H1 (cell line): Measurements from ENCODE around the gene KCNQ1.

Source experiments
- CBX8 ChIP-seq: fragments of 300-800, 300-1000 bp; sonication (generic); IDR thresholded peaks from 2 replicates; pipeline ENCODE4 v1.7.1; 2016; ENCODE audit warnings: low read depth, low read length, borderline replicate concordance
- CREB1 ChIP-seq: IDR thresholded peaks from 2 replicates; pipeline ENCODE4 v1.6.1; 2012; ENCODE audit warnings: inconsistent platforms
- CTCF ChIP-seq, 3 experiments: IDR thresholded peaks; 1 replicate in 2 of 3; 2 replicates in 1 of 3; pipeline versions ENCODE4 v1.5.1 to v1.6.1; 2011; ENCODE audit warnings: low read length in 3 of 3, mild to moderate bottlenecking in 3 of 3, inconsistent platforms in 2 of 3, low read depth in 1 of 3, moderate library complexity in 1 of 3; ENCODE audit not compliant: insufficient read depth in 1 of 3; ENCODE audit errors: control extremely low read depth in 1 of 3
- EZH2 ChIP-seq: fragments of 200-600 bp; sonication (generic); IDR thresholded peaks from 2 replicates; pipeline ENCODE4 v1.7.1; 2012; ENCODE audit warnings: low read depth, mild to moderate bottlenecking, moderate library complexity, low read length, inconsistent platforms; ENCODE audit not compliant: severe bottlenecking
- KDM1A ChIP-seq: fragments of 200-600, 300-600 bp; sonication (generic); IDR thresholded peaks from 2 replicates; pipeline ENCODE4 v1.7.1; 2016; ENCODE audit warnings: mild to moderate bottlenecking, low read length, borderline replicate concordance
- MAFK ChIP-seq: IDR thresholded peaks from 2 replicates; pipeline ENCODE4 v1.6.1; 2012; ENCODE audit warnings: low read depth, mild to moderate bottlenecking, improper control_type of control experiment, low read length
- POLR2A ChIP-seq, 2 experiments: IDR thresholded peaks; 1 replicate in 1 of 2; 2 replicates in 1 of 2; pipeline ENCODE4 v1.6.1; 2011; ENCODE audit warnings: low read depth in 2 of 2, low read length in 2 of 2, mild to moderate bottlenecking in 2 of 2; ENCODE audit errors: control extremely low read depth in 1 of 2
- POLR2AphosphoS5 ChIP-seq: IDR thresholded peaks from 2 replicates; pipeline ENCODE4 v1.6.1; 2011; ENCODE audit warnings: low read depth, low read length
- RAD21 ChIP-seq, 2 experiments: IDR thresholded peaks in 1 of 2; conservative IDR thresholded peaks in 1 of 2; 2 replicates each; pipeline ENCODE4 v1.6.1; 2011; ENCODE audit warnings: low read depth in 2 of 2, low read length in 2 of 2, improper control_type of control experiment in 1 of 2, inconsistent platforms in 1 of 2, mild to moderate bottlenecking in 1 of 2, moderate library complexity in 1 of 2
- SIN3A ChIP-seq, 2 experiments: IDR thresholded peaks in 1 of 2; conservative IDR thresholded peaks in 1 of 2; 2 replicates each; pipeline ENCODE4 v1.6.1; 2011 to 2012; ENCODE audit warnings: low read length in 2 of 2, improper control_type of control experiment in 1 of 2, low read depth in 1 of 2, mild to moderate bottlenecking in 1 of 2
- SUZ12 ChIP-seq: fragments of 200-600 bp; sonication (generic); IDR thresholded peaks from 2 replicates; pipeline ENCODE4 v1.6.1; 2012; ENCODE audit warnings: mild to moderate bottlenecking, inconsistent platforms, low read length, moderate library complexity, mixed read lengths
- TAF1 ChIP-seq: IDR thresholded peaks from 2 replicates; pipeline ENCODE4 v1.6.1; 2011; ENCODE audit warnings: mild to moderate bottlenecking, low read depth, low read length

- TF ChIP-seq KDM1A (no peak), CTCF (IDR thresholded peaks at IDR 0.05; ENCODE audit: control extremely low read depth in 1 of 3, insufficient read depth in 1 of 3, low read depth in 1 of 3, low read length in 3 of 3) (peak in 2 of 3 experiments; percentile 40 to 51; a peak in 2 of 4 replicates), POLR2AphosphoS5 (no peak), CREB1 (no peak), EZH2 (no peak), POLR2A (IDR thresholded peaks at IDR 0.05; ENCODE audit: control extremely low read depth in 1 of 2, low read depth in 2 of 2, low read length in 2 of 2) (no peak), CBX8 (no peak), SIN3A (conservative IDR thresholded peaks at IDR 0.05 in 1 of 2, IDR thresholded peaks at IDR 0.05 in 1 of 2; ENCODE audit: low read depth in 1 of 2, low read length in 2 of 2) (no peak; a peak in 1 of 4 replicates), SUZ12 (no peak), MAFK (no peak), TAF1 (no peak), RAD21 (IDR thresholded peaks at IDR 0.05 in 1 of 2, conservative IDR thresholded peaks at IDR 0.05 in 1 of 2; ENCODE audit: low read depth in 2 of 2, low read length in 2 of 2) (peak in 1 of 2 experiments; percentile 24; a peak in 2 of 4 replicates)
Measured at GRCh38 chr11:2891326-2892214, 446.8 kb downstream of the KCNQ1 start.
